ENCODE results near the gene CRYL1.

Gene CRYL1

GRCh38 chr13:20400774-20401173, 124.9 kb downstream of the CRYL1 start:
- H3K27ac ChIP-seq (ENCODE audit: extremely low read depth, low read depth, low read length) = no peak overlapping the region
- no peaks in the 10 kb centered on the region for H3K9me3 ChIP-seq (ENCODE audit: control insufficient read depth, insufficient read depth, low read depth, low read length)
- ChIA-PET CTCF (no interaction called here), POLR2A (no interaction called here)
- TF ChIP-seq ZFP37 (tag by site-specific recombination; IDR thresholded peaks at IDR 0.05) = no peak
- no peak for TF ChIP-seq ZNF548 (tag by site-specific recombination; IDR thresholded peaks at IDR 0.05)
- no peak for TF ChIP-seq ZNF747 (tag by site-specific recombination; IDR thresholded peaks at IDR 0.05)
- no peak for TF ChIP-seq MEIS1 (CRISPR knock-in tag; IDR thresholded peaks at IDR 0.05; ENCODE audit: borderline replicate concordance)
- no peak for TF ChIP-seq ZBTB44 (tag by site-specific recombination; IDR thresholded peaks at IDR 0.05)
- no peak for TF ChIP-seq ZNF266 (tag by site-specific recombination; IDR thresholded peaks at IDR 0.05; ENCODE audit: low read depth)
- TF ChIP-seq, protein P1, sequence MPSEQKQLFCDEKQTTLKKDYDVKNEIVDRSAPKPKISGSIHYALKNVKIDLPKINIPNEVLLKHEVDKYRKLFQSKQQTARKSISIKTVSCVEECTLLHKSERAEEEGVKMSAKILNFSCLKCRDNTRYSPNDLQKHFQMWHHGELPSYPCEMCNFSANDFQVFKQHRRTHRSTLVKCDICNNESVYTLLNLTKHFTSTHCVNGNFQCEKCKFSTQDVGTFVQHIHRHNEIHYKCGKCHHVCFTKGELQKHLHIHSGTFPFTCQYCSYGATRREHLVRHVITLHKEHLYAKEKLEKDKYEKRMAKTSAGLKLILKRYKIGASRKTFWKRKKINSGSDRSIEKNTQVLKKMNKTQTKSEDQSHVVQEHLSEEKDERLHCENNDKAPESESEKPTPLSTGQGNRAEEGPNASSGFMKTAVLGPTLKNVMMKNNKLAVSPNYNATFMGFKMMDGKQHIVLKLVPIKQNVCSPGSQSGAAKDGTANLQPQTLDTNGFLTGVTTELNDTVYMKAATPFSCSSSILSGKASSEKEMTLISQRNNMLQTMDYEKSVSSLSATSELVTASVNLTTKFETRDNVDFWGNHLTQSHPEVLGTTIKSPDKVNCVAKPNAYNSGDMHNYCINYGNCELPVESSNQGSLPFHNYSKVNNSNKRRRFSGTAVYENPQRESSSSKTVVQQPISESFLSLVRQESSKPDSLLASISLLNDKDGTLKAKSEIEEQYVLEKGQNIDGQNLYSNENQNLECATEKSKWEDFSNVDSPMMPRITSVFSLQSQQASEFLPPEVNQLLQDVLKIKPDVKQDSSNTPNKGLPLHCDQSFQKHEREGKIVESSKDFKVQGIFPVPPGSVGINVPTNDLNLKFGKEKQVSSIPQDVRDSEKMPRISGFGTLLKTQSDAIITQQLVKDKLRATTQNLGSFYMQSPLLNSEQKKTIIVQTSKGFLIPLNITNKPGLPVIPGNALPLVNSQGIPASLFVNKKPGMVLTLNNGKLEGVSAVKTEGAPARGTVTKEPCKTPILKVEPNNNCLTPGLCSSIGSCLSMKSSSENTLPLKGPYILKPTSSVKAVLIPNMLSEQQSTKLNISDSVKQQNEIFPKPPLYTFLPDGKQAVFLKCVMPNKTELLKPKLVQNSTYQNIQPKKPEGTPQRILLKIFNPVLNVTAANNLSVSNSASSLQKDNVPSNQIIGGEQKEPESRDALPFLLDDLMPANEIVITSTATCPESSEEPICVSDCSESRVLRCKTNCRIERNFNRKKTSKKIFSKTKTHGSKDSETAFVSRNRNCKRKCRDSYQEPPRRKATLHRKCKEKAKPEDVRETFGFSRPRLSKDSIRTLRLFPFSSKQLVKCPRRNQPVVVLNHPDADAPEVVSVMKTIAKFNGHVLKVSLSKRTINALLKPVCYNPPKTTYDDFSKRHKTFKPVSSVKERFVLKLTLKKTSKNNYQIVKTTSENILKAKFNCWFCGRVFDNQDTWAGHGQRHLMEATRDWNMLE (tag by site-specific recombination; conservative IDR thresholded peaks at IDR 0.05; ENCODE audit: low read depth) = no peak
- TF ChIP-seq, protein P2, sequence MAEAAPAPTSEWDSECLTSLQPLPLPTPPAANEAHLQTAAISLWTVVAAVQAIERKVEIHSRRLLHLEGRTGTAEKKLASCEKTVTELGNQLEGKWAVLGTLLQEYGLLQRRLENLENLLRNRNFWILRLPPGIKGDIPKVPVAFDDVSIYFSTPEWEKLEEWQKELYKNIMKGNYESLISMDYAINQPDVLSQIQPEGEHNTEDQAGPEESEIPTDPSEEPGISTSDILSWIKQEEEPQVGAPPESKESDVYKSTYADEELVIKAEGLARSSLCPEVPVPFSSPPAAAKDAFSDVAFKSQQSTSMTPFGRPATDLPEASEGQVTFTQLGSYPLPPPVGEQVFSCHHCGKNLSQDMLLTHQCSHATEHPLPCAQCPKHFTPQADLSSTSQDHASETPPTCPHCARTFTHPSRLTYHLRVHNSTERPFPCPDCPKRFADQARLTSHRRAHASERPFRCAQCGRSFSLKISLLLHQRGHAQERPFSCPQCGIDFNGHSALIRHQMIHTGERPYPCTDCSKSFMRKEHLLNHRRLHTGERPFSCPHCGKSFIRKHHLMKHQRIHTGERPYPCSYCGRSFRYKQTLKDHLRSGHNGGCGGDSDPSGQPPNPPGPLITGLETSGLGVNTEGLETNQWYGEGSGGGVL (tag by site-specific recombination; IDR thresholded peaks at IDR 0.05) = no peak
- TF ChIP-seq ZNF571 (tag by site-specific recombination; IDR thresholded peaks at IDR 0.05) = no peak
- TF ChIP-seq ZSCAN23 (tag by site-specific recombination; IDR thresholded peaks at IDR 0.05) = no peak
- no peak for TF ChIP-seq RBAK (tag by site-specific recombination; IDR thresholded peaks at IDR 0.05)
- no peak for TF ChIP-seq ZBTB6 (tag by site-specific recombination; IDR thresholded peaks at IDR 0.05)
- TF ChIP-seq FEZF1 (tag by site-specific recombination; IDR thresholded peaks at IDR 0.05) = no peak
- TF ChIP-seq ZEB2 (tag by site-specific recombination; IDR thresholded peaks at IDR 0.05) = no peak
- TF ChIP-seq ZNF341 (tag by site-specific recombination; IDR thresholded peaks at IDR 0.05; ENCODE audit: low read depth) = no peak
- TF ChIP-seq ZNF324 (tag by site-specific recombination; IDR thresholded peaks at IDR 0.05) = no peak
- TF ChIP-seq ZBTB20 (tag by site-specific recombination; IDR thresholded peaks at IDR 0.05) = no peak
- TF ChIP-seq ELK4 (IDR thresholded peaks at IDR 0.05; ENCODE audit: borderline replicate concordance, low read depth, low read length) = no peak
- no peaks in the 10 kb centered on the region for H3K4me1 ChIP-seq (ENCODE audit: control insufficient read depth, insufficient read depth, low read length)
- no peaks in the 10 kb centered on the region for H3K36me3 ChIP-seq (ENCODE audit: control insufficient read depth in 2 of 2, insufficient read depth in 1 of 2, low read length in 2 of 2)
- no peak overlapping the region for H3K4me3 ChIP-seq (ENCODE audit: low read depth, low read length)
